Retina (tissue), 1 donor: ENCODE results near the gene CNNM4.

ENCODE experiments used
- DNase-seq: peaks from one replicate; pipeline ENCODE4 v3.0.0-alpha.2; 2016

The CNNM4 gene

DNA sequence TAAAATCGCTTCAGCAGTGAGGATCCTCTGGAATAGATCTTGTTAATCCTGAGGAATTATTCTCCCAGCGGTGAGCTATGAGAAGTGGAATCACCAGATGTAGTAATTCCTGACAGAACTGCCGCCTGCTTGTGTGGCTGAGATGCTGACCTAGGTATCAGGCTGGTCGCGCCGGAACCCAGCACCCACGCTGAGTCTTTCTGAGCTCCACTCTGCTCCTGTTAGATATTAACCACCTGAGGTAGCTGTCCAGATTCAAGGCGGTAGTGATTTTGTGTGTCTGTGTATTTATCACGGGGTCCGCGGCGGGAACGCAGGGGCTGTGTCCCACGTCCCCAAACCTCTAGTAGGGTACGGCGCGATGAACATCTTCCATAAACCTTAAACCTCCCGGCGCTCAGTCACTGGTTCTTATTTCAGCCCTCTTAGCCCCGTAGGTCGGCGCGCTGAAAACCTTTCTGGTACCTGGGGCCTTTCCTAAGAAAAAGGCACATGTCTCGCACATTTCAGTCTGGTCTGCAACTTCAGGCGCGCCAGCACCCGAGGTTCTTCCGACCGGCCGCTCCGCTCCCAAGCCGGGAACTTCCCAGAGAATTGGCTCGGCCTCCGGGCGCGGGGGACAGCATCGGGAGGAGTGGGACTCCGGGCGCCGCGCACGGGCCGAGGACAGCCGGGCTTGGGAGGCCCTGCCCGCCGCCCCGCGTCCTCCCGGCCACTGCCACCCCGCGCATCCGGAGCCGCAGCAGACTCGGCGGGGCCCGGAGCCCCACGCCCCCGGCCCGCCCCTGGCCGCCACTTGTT lies 54.8 kb downstream of the CNNM4 start:
- DNase-seq = peak; percentile 81

DNA sequence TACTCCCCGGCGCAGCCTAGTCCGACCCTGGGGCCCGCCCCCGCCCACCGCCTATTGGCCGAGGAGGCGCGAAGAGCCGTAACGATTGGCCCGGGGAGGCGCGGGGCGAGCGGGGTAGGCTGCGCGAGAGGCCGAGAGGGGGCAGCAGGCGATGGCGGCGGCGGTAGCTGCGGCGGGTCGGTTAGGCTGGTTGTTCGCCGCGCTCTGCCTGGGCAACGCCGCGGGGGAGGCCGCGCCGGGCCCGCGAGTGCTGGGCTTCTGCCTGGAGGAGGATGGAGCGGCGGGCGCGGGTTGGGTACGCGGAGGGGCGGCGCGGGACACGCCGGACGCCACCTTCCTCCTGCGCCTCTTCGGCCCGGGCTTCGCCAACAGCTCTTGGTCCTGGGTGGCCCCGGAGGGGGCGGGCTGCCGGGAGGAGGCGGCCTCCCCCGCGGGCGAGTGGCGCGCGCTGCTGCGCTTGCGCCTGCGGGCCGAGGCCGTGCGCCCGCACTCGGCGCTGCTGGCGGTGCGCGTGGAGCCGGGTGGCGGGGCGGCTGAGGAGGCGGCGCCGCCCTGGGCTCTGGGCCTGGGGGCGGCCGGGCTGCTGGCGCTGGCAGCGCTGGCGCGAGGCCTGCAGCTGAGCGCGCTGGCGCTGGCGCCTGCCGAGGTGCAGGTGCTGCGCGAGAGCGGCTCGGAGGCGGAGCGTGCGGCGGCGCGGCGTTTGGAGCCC lies 55.6 kb downstream of the CNNM4 start, which contains the start of gene CNNM3:
Gene CNNM3 (plus strand): TSS at position 142 of the 709 bp plus-strand sequence. CDS start 10 bp downstream, at position 152.
- peak; percentile 97 for DNase-seq

DNA sequence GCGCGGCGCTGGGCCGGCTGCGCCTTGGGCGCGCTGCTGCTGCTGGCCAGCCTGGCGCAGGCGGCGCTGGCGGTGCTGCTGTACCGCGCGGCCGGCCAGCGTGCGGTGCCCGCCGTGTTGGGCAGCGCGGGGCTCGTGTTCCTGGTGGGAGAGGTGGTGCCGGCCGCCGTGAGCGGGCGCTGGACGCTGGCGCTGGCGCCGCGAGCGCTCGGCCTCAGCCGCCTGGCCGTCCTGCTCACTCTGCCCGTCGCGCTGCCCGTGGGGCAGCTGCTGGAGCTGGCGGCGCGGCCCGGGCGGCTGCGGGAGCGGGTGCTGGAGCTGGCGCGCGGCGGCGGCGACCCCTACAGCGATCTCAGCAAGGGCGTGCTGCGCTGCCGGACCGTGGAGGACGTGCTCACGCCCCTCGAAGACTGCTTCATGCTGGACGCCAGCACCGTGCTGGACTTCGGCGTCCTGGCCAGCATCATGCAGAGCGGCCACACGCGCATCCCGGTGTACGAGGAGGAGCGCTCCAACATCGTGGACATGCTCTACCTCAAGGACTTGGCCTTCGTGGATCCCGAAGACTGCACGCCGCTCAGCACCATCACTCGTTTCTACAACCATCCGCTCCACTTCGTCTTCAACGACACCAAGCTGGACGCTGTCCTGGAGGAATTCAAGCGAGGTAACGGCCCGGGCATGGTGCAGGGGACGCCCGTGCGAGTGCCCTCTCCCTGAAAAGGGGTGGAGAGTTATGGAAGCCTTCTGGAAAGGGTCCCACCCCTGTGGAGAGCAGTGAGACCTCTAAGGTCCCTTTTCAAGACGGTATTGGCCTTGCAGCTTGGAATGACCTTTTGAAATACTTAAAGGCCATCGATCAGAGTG lies 56.4 kb downstream of the CNNM4 start:
- DNase-seq = peak; percentile 57

DNA sequence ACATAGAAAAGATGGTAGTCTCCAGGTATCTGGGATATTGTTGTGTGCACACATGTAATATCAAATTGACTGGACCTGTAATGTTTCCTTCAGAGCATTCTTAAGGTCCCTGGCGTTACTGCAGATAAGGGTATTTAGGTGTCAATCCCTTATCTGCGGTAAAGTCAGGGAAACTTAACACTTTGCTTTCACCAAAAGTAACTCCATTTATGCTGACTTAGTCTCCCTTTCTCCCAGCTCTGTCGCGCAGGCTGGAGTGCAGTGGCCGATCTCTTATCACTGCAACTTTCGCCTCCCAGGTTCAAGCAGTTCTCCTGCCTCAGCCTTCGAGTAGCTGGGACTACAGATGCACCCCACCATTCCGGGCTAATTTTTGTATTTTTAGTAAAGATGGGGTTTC lies 57.2 kb downstream of the CNNM4 start:
- DNase-seq = no peak

DNA sequence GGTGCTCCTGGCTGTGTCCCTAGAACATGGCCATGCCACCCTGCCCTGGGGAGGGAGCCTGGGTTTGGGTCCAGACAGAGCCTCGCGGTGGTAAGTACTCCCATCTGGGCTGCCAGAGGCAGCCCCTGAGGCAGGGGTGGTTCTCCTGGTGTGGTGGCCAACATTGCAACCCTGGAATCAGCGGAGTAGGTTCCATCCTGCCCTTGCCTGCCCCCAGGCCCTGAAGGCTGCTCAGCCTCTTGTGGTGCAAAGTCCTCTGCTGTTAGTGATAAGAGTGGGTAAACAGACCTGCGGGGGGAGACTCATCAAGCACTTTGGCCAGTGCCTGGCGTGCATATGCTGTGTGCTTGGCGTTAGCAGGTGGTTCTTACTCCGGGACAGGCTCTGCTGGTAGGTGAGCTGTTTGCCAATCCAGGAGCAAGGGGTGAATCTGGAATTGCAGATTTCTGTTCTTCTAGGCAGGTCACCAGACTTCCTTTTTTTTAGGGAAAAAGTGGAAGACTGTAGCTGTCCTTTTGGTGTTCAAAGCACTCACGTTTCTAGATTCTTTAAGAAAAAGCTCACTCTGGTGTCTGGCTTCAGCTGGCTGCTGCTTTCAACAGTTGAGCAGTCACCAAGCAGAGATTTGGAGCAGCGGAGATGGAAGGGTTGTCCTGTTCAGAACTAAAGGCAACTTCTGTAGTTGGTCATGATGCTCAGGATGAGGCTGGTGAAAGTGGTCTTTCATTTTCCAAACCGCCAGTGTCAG lies 58.6 kb downstream of the CNNM4 start:
- no peak for DNase-seq

DNA sequence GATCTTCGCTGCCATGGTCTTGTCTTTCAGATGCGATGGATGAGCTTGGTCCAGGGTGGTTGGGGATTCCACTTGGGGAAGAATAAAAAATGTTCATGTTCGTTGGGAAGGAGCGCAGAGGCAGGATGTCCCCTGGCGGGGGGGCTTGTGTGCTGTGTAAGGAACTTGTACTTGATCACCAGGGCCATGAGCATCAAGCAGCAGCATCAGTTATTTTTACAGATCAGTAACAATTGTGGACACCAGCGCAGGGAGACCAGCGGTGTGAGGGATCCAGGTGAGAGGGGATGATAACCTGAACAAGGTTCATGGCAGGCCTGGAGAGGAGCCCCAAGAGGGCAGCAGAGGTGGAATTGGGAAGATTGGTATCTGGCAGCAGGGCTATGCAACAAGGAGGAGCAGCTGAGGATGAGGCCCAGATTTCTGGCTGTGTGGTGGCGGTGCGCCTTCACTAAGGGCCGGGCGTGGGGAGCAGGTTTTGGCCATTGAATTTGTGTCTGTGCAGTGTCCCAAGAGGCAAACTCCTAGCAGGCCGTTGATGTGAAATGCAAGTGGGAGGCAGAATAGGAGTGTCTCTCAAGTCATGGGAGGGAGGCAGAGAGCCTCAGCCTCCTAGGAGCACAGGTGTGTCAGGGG lies 59.3 kb downstream of the CNNM4 start:
- no peak for DNase-seq

DNA sequence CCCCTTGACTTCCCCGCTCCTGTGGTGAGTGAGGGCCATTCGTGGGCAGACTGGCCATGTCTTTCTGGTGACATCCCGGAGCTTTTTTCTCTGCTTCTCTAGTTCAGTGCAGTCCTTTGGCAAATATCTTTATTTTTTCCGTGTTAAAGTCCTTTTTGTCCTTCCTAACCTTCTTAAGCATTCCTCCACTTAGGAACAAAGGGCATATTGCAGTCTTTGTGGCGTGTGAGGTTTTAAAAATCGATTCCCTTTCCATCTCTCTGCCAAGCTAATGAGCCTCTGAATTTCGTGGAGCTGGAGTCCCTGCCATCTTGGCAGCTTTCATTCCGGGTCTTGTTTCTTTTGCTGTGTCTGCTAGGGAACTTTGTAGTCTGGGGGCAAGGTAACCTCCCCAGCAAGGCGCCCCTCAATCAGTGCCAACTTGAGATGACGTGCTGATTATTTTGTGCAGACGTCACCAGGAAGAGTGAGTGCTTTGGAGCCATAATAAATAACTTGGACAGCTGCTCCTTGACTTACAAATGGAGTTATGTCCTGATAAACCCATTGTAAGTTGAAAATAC lies 60.5 kb downstream of the CNNM4 start:
- DNase-seq = no peak

DNA sequence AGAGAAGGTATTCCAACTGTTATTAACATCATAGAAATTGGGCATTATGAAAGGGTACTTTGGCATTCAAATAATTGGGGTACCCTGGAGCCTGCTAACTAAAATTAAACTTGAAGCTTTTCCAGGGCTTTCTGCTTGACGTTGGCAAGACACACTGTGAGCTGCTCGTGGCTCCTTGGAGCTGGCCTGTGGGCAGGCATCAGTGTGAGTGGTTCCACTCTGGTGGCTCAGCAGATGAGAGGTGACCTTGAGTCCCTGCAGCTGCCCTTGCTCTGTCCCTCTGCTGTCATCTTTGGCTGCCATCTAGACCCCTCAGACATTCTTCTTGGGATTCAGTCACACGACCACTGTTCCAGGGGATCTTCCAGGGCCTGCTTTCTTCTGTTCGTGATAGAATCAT lies 62.1 kb downstream of the CNNM4 start:
- no peak for DNase-seq

DNA sequence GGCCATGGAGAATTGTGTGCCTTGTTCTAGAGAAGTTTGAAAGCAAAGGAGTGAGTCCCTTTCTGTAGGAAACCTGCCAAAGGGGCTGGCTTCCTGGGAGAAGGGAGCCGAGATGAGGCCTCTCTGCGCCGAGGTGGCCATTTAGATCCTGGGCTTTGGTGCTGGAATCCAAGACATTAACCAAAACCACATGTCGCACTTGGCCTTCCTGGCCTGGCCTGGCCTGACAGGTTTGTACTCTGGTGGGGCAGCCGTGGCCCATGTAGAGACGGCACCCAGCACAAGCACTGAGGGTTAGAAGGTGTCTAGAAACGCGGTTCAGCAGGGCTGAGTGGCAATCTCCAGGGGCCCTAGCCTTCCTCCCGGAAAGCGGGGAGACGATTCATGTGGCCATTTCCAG lies 62.5 kb downstream of the CNNM4 start:
- DNase-seq = no peak

DNA sequence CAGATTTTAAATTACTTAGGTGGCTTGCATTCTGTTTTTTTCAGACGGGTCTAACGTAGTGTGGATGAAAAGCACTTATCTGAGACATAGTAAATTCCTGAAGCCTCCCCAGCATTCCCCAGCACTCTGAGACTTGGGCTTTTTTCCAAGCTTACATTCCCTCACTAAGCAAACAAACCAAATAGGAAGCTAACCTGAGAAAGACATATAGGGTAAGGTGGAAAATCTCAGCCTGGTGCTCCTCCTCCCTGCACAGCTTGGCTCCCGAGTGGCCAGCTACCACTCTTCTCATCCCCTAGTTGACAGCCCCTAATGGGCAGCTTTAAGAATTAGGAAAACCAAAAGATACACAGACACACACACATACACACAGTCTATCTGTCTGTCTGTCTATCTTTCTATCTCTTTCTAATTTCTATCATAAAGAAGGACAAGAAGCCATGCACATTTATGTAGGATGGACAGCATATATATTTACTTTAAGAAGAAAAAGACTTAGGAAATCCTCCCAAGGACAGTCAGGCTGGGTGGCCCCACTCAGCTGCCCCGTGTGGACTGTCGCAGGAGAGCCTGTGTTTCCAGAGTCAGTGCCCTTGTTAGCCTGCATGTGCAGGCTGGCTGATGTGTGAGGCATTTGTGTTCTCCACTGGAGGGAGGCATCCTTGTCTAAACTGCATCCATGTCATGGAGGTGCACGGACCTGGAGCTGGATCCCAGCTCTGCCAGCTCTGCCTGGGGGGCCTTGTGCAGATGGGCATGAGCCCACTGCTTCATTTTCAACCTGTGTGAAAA lies 63.6 kb downstream of the CNNM4 start:
- DNase-seq = no peak

DNA sequence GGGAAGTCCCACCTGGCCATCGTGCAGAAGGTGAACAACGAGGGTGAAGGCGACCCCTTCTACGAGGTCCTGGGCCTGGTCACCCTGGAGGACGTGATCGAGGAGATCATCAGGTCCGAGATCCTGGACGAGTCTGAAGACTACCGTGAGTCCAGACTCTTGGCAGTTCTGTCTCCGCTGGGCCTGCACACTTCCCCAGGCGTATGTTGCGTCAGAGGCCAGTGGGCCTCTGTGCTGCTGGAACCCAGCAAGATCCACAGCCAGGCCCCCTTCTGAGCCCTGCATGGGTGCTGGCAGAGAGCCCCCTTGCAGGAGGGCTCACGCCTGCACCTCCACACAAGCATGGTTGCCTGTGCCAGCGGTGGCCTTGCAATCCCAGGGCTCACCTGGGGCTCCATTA lies 64.4 kb downstream of the CNNM4 start:
- no peak for DNase-seq

DNA sequence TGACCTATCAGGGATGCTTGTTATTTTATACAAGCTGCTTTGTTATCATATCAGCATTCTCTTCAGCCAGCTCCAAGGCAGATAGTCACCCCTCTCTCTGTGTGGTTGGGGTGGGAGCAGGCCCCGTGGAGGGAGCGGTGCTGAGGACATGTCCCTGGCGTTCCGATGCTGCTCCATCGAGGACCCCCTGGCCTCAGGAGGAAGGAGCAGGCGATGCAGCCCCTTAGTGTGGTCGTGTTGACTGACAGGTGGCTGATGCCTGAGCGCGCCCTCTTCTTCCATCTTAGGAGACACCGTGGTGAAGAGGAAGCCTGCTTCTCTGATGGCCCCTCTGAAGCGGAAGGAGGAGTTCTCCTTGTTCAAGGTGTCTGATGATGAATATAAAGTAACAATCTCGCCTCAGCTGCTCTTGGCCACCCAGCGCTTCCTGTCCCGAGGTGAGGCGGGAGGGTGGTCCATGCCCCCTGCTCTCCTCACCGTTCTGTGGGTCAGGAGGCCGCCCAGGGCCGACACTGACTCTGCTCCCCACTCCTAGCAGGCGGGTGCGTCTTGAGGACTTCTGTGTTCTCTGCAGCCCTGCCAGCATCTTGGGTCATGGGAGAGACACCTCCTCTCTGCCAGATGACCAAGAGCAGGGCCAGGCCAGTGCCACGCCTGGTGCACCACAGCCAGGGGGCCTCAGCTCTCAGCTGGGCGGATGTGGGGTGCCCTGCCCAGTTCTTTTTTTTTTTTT lies 66.0 kb downstream of the CNNM4 start:
- DNase-seq = no peak

DNA sequence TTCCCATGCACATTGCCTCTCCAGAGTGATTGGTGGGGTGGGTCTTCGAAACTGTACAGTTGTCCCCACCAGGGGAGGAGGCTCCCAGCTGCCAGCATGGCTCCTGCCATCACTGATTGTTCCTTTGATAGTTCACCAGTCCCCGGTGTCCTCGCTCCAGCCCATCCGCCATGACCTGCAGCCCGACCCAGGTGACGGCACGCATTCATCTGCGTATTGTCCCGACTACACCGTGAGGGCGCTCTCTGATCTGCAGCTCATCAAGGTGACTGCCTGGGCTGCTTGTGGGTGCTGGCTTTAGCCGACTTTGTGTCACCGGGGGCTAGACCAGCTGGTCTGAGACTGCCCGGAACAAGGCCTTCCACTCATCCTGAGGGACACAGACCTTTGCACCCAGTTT lies 67.7 kb downstream of the CNNM4 start:
- DNase-seq = no peak

DNA sequence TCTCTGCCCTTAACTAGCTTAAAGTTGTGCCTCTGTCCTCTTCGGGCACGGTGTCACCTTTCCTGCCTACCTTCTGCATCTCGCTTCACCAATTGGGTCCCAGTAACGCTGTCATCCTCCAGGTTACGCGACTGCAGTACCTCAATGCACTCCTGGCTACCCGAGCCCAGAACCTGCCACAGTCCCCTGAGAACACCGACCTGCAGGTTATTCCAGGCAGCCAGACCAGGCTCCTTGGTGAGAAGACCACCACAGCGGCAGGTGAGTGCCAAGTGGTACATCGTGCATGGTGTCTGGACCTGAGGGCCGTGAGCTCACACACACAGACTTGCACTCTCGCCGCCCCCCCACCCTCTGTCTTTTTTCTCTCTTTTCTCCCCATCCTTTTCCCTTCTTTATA lies 68.2 kb downstream of the CNNM4 start:
- no peak for DNase-seq

DNA sequence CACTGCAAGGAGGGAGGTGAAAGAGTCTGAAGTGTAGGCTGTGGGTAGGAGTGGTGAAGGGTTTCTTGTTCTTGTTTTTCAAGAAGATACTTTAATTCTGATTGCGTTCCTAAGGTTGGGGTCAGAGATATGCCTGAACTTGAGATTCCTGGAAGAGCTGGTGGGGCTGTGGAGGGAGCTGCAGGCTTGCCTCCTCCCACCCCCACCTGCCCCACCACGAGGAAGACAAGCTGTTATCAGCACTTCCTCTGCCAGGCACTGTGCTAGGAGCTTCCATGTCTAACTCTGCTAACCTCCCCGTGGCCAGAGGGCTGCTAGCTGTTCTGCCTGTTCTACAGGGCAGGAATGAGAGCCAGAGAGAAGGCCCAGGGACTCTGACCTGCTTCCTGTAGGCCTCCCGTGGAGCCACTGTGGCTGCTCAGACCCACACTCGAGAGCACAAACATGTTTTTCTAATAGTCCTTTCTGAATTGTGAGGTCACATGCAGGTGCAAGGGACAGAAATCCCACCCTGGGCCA lies 69.4 kb downstream of the CNNM4 start:
- DNase-seq = no peak

DNA sequence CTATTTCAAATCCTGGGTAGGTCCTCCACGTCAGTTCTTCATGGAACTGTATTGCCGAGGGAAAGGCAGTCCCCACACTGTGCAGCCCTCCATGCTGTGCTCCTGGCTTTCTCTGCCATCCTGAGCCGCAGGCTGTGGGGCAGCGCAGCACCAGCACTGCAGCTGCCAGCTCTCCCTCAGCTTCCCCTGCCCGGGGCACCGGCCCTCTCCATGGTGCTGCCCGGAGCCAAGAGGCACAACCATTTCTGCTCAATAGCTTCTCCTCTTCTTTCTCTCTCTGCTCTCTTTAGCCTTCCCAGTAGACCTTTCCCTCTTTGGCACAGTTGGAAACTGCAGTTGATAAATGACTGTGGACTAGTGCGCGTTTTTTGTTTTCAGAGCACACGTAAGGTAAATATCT lies 71.0 kb downstream of the CNNM4 start:
- no peak for DNase-seq

DNA sequence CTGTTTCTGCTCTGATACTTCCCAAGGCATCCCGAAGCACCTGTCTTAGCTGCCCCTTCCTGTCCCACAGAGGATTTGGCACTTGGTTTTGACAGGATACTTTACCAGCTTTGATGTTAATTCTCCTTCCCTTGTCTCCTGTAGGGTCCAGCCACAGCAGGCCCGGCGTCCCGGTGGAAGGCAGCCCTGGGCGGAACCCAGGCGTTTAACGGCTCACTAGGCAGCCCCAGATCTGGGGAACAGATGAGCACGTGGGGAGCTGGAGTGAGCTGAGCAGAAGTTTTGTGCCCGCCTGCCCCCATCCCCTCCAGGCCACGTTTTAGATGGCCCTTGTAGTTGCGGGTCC lies 71.7 kb downstream of the CNNM4 start:
- no peak for DNase-seq

DNA sequence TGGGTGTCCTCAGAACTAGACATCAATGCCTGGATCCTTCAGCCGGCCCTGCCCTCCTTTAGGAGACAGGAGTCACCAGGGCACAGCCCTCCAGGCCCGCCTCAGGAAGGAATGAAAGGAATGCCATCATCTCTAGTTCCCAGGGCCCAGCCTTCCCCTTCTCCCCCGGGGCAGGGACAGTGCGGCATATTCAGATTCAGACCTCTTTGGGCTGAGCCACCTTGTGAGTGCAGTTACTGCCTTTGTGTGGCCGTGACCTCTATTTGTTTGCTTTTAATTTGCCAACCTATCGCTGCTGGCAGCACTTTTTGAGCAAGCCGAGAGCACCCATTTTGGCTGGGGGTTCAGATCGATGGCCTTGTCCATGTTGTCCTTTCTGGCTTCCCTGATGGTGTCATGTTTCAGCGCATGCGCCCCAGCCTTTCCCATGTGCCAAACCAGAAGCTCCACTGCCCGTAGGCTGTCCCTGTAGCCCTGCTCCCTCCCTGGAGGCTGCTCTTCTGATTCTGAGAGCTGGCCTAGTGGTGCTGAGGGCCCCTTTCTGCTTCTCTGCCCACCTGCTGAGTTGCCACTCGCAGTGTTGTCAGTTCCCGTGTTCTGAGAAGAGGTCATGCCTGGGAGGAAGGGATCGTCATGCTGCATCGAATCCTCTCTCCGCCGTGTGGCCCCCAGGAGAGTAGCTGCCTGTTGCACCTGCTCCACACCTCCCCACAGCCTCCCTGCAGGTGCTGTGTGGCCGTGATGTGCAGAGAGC lies 72.2 kb downstream of the CNNM4 start:
- peak; percentile 83 for DNase-seq

DNA sequence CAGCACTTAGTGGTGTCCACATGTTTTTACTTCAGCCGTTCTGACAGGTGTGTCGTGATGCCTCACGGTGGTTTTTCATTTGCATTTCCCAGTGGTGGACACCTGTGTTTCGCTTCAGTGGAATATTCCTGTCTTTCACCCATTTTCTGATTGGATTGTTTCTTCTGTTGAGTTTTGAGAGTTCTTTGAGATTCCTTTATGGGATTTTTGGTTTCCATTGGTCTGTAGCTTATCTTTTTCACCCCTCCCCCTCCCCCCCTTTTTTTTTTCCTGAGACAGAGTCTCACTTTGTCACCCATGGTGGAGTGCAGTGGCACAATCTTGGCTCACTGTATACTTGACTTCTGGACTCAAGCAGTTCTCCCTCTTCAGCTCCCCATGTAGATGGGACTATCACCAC lies 75.1 kb downstream of the CNNM4 start:
- DNase-seq = no peak
